Skeletal muscle tissue (tissue), 4 donors: Measurements from ENCODE around the gene SEMA7A. TPM values are rescaled to one million over a fixed set of nuclear protein-coding genes. Genes with fewer than 3 reads are reported as not detected.

ENCODE experiments used
- H3K27ac ChIP-seq: one replicate; pipeline ENCODE4 v1.7.0; 2013; ENCODE audit warnings: mild to moderate bottlenecking, low read depth, low read length, inconsistent platforms
- H3K27me3 ChIP-seq, 3 donors: one replicate each; pipeline ENCODE4 v1.7.0; 2013; ENCODE audit warnings: low read length in 3 of 3; ENCODE audit not compliant: control insufficient read depth in 3 of 3, insufficient read depth in 3 of 3
- H3K36me3 ChIP-seq, 3 donors: one replicate each; pipeline ENCODE4 v1.7.0; 2013; ENCODE audit warnings: low read length in 3 of 3; ENCODE audit not compliant: control insufficient read depth in 3 of 3, insufficient read depth in 3 of 3
- H3K4me1 ChIP-seq, 3 donors: one replicate each; pipeline ENCODE4 v1.7.0; 2013; ENCODE audit warnings: low read length in 3 of 3, mild to moderate bottlenecking in 3 of 3; ENCODE audit not compliant: control insufficient read depth in 3 of 3, insufficient read depth in 3 of 3
- H3K4me3 ChIP-seq, 3 donors: one replicate each; pipeline ENCODE4 v1.7.0; 2013; ENCODE audit warnings: low read length in 3 of 3
- H3K9ac ChIP-seq, 3 donors: one replicate each; pipeline ENCODE4 v1.7.0; 2013; ENCODE audit warnings: low read length in 3 of 3, mild to moderate bottlenecking in 3 of 3, moderate library complexity in 2 of 3, low read depth in 1 of 3
- H3K9me3 ChIP-seq, 3 donors: one replicate each; pipeline ENCODE4 v1.7.0; 2013; ENCODE audit warnings: low read length in 3 of 3; ENCODE audit not compliant: control insufficient read depth in 3 of 3
- total RNA-seq: library from RNA; depleted of rRNA; stranded (reverse); fragments of >200 nt; gene quantifications from one replicate; pipeline ENCODE4 v1.2.3, GENCODE V29; 2014
- donor health status: Osteomylitis.

The SEMA7A gene
- total RNA-seq, 1 donor from 2014 or later = 5.2 TPM

DNA sequence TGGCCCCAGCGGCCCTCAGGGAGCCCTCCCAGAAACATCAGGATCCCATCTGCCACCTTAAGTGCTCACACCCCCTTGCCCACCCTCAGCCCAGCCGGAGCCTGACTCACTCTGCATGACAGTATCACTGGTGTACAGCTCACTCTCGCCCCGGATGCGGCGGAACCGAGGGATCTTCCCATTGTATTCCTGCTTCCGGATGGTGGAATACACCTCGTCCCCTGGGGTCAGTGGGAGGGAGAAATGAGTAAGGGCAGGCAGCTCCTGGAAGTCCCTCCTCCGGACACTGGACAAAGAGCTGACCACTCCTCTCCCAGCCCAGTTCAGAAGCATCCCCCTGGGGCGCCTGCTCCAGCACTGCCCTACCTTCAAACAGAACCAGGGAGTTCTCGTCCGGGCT lies 16.5 kb downstream of the SEMA7A start:
- Histone ChIP-seq H3K9me3 (no peaks in the 10 kb centered on the region), H3K9ac (no peak overlapping the region), H3K27me3 (no peaks in the 10 kb centered on the region), H3K36me3 (peaks cover 0 to 10% (median 0%) of the 10 kb centered on the region in 3 donors), H3K27ac (no peak overlapping the region), H3K4me3 (no peak overlapping the region), H3K4me1 (peaks cover 10 to 26% (median 23%) of the 10 kb centered on the region in 3 donors)

GRCh38 chr15:74415966-74416916 lies 17.5 kb downstream of the SEMA7A start:
- Histone ChIP-seq H3K36me3 (peaks cover 0 to 10% (median 0%) of the 10 kb centered on the region in 3 donors), H3K27ac (no peak overlapping the region), H3K4me1 (peaks cover 10 to 24% (median 15%) of the 10 kb centered on the region in 3 donors), H3K27me3 (no peaks in the 10 kb centered on the region), H3K9me3 (no peaks in the 10 kb centered on the region), H3K4me3 (no peak overlapping the region), H3K9ac (no peak overlapping the region)

DNA sequence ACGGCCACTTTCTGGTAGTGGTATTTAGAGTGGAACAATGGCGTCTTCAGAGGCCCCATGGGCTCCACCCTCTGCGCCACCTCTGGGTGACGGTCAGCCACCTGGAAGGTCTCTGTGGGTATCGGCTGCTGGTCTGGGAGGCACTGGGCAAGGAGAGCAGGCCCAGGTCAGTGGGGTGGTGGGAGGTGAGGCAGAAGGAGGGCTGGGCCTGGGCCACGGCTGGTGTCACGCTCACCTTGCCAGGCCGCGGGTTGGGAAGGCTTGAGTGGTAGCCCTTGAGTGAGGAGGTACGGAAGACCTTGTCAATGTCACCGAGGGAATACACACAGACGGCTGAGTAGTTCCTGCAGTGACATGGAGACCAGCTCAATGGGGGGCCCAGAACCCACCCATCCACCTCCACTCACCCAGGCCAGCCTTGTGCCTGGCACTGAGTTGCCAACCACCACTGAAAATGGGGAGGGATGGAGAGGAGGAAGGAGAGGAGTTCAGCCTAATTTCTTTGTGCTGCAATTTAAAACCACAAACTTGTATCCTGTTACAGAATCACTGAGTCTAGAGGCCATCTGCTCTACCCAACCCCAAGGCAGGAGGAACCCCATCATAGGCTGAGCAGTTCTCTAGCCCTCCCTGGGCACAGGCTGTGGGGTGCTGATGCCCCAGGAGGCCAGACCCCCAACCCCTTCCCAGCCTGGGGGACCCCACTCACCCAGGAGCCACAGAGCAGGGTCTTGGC lies 19.0 kb downstream of the SEMA7A start:
- Histone ChIP-seq H3K27ac (no peak overlapping the region), H3K27me3 (no peaks in the 10 kb centered on the region), H3K4me1 (peaks cover 0 to 9% (median under 1%) of the 10 kb centered on the region in 3 donors), H3K36me3 (peaks cover 0 to 10% (median 0%) of the 10 kb centered on the region in 3 donors), H3K4me3 (no peak overlapping the region), H3K9ac (no peak overlapping the region), H3K9me3 (no peaks in the 10 kb centered on the region)

- peaks cover 0 to 9% (median 0%) of the 10 kb centered on the region in 3 donors for H3K4me1 ChIP-seq
- no peak overlapping the region for H3K9ac ChIP-seq
- H3K36me3 ChIP-seq = peaks cover 0 to 10% (median 0%) of the 10 kb centered on the region in 3 donors
- H3K27me3 ChIP-seq = no peaks in the 10 kb centered on the region
- no peak overlapping the region for H3K27ac ChIP-seq
- no peaks in the 10 kb centered on the region for H3K9me3 ChIP-seq
- H3K4me3 ChIP-seq = no peak overlapping the region
These were observed 19.6 kb downstream of the SEMA7A start for GRCh38 chr15:74414081-74414580.

DNA sequence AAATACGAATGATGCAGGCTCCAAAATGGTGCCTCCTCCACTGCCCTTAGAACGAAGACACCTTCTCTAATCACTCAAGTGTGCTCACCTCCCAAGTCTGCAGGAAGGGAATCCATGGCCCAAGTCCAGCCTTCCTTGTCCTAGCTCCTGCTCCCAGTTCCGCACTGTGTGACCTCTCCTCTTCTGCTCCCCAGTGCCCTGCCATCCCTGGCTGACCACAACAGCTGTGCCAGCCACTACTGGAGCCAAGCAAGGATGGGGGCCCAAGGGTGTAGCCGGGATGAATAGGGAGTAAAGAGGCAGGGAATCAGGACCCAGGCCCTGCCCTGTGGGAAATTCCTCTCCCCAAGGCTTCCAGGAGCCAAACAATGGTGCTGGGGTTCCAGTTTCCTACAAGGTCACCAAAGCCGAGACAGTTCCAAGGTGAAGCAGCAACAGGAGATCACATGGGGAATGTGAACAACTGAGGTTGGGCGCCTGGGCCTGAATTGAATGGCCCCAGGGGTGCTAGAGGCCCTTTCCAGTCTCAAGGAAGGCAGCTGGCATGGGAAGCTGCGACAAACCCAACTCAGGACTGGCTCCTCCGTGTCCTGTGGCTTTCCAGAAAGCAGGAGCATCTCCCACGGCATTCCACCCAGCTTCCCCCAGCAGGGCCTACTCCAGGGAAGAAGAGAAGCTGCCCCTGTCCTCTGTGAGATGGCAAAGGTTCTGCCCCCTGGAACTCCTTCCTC lies 20.2 kb downstream of the SEMA7A start:
- H3K27me3 ChIP-seq = no peaks in the 10 kb centered on the region
- H3K9ac ChIP-seq = no peak overlapping the region
- no peak overlapping the region for H3K27ac ChIP-seq
- peaks cover 0 to 9% (median 0%) of the 10 kb centered on the region in 3 donors for H3K4me1 ChIP-seq
- H3K36me3 ChIP-seq = peaks cover 0 to 10% (median 0%) of the 10 kb centered on the region in 3 donors
- no peak overlapping the region for H3K4me3 ChIP-seq
- no peaks in the 10 kb centered on the region for H3K9me3 ChIP-seq

DNA sequence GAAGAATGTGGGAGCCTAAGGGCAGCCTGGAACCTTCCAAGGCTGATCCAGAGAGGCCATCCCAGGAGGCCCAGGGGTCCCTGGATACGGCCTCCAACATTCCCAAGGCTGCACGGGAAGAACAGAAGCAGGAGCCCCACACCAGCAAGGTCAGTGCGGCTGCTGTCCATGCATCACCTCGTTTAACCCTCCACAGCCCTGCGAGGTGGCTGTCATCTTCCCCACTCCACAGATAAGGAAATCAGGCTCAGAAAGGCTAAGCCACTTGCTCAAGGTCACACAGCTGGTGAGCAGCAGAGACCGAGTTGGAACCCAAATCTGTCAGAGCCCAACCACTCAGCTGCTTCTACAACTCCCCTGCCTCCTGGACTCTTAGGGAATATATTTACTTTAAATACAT lies 21.6 kb downstream of the SEMA7A start:
- no peak overlapping the region for H3K4me3 ChIP-seq
- H3K9ac ChIP-seq = no peak overlapping the region
- H3K9me3 ChIP-seq = no peaks in the 10 kb centered on the region
- peaks cover 0 to under 1% (median 0%) of the 10 kb centered on the region in 3 donors for H3K27me3 ChIP-seq
- no peak overlapping the region for H3K27ac ChIP-seq
- H3K36me3 ChIP-seq = peaks cover 0 to 6% (median 0%) of the 10 kb centered on the region in 3 donors
- H3K4me1 ChIP-seq = peaks cover 0 to 4% (median 0%) of the 10 kb centered on the region in 3 donors

- Histone ChIP-seq H3K36me3 (peaks cover 0 to 6% (median 0%) of the 10 kb centered on the region in 3 donors), H3K9ac (no peak overlapping the region), H3K27ac (no peak overlapping the region), H3K4me3 (no peak overlapping the region), H3K9me3 (no peaks in the 10 kb centered on the region), H3K27me3 (peaks cover 0 to 4% (median 3%) of the 10 kb centered on the region in 3 donors), H3K4me1 (no peaks in the 10 kb centered on the region)
These were observed 22.1 kb downstream of the SEMA7A start for GRCh38 chr15:74411686-74412085.

DNA sequence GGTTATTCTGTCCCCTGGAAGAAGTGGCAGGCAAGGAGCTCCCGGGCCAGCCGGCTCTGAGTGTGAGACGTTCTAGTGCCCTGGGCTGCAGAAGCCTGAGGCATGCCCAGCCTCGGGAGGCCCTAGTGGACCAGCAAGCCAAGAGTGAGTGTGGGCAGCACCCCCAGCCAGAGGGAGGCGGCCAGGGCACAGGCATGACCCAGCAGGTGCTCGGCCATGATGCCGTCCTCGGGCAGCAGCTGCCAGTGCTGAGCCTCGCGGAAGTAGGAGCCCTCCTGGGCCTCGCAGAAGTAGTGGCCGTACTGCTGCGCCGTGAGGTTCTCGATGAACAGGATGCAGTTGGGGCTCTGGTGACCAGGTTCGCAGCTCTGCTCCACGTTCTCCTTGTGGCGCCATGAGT lies 23.3 kb downstream of the SEMA7A start:
- Histone ChIP-seq H3K27me3 (peaks cover 0 to 5% (median 3%) of the 10 kb centered on the region in 3 donors), H3K27ac (no peak overlapping the region), H3K4me1 (no peaks in the 10 kb centered on the region), H3K4me3 (no peak overlapping the region), H3K9ac (no peak overlapping the region), H3K9me3 (no peaks in the 10 kb centered on the region), H3K36me3 (peaks cover 0 to 2% (median 0%) of the 10 kb centered on the region in 3 donors)

DNA sequence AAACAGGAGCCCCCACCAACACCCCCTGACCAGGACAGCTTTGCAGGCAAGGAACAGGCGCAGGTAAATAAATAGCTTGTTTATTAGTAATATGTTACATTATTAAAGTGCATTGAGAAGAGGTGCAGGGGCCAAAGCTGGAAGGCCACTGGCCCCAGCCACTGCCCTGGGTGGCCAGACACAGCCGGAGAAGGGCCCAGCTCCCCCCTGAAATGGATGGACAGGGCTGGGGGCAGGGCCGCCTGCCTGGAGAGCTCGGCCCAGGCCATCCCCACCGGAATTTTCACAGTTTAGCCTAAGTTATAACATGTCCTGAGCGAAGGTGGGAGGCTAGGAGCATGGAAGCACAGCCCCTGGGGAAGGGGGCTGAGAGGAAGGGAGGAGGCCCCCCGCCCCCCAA lies 24.5 kb downstream of the SEMA7A start:
- no peaks in the 10 kb centered on the region for H3K9me3 ChIP-seq
- H3K27ac ChIP-seq = no peak overlapping the region
- no peaks in the 10 kb centered on the region for H3K36me3 ChIP-seq
- H3K27me3 ChIP-seq = peaks cover 0 to 5% (median 3%) of the 10 kb centered on the region in 3 donors
- no peak overlapping the region for H3K4me3 ChIP-seq
- no peaks in the 10 kb centered on the region for H3K4me1 ChIP-seq
- H3K9ac ChIP-seq = no peak overlapping the region
